Upper lobe of left lung (tissue), 4 donors: ENCODE measurements around the gene KCNJ2.

Source experiments
- EP300 ChIP-seq, 4 donors: sonication (generic); formaldehyde crosslinking; IDR thresholded peaks; one replicate each; pipeline ENCODE4 v1.5.1; 2017; ENCODE audit warnings: antibody characterized with exemption in 4 of 4, control low read depth in 2 of 4
- TF ChIP-seq, protein P1 (sequence below), 6 experiments: fragments of 450-650 bp in 4 of 6; fragments of 200-600 bp in 2 of 6; sonication (generic) in 2 of 6; IDR thresholded peaks; one replicate each; pipeline ENCODE4 v1.5.1; 2016 to 2019; ENCODE audit warnings: antibody characterized with exemption in 6 of 6

DNA sequence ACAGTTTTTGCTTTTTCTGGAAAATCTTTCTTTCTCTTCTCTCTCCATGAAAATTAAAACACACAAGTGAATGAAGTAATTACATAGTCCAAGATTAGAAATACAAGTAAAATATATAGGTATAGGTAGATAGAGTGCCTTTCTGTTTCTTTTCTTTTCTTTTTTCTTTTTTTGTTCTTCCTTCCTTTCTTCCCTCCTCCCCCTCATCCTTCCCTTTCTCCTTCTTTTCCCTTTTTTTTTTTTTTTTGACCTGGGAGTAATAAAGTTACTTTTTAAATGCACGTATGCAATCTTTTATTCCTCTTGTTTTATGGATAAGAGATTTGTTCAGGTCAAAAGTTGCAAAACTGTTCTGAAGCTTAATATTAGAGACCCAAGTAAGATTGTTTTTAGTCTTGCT, 34.6 kb upstream of the KCNJ2 start:
- TF ChIP-seq, protein P1, sequence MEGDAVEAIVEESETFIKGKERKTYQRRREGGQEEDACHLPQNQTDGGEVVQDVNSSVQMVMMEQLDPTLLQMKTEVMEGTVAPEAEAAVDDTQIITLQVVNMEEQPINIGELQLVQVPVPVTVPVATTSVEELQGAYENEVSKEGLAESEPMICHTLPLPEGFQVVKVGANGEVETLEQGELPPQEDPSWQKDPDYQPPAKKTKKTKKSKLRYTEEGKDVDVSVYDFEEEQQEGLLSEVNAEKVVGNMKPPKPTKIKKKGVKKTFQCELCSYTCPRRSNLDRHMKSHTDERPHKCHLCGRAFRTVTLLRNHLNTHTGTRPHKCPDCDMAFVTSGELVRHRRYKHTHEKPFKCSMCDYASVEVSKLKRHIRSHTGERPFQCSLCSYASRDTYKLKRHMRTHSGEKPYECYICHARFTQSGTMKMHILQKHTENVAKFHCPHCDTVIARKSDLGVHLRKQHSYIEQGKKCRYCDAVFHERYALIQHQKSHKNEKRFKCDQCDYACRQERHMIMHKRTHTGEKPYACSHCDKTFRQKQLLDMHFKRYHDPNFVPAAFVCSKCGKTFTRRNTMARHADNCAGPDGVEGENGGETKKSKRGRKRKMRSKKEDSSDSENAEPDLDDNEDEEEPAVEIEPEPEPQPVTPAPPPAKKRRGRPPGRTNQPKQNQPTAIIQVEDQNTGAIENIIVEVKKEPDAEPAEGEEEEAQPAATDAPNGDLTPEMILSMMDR (IDR thresholded peaks at IDR 0.05): no peak
- TF ChIP-seq EP300 (IDR thresholded peaks at IDR 0.05): no peak
